ENCODE results near the gene ESR2.
"Not testable (repeated sequence)": the region's sequence is repeated elsewhere in the genome, so short reads cannot be mapped to it uniquely, and the experiment has no call there.

Gene ESR2

GRCh38 chr14:64088647-64088964, 205.6 kb downstream of the ESR2 start:
- no peak for DNase-seq (ENCODE audit: low spot score)

GRCh38 chr14:64082837-64083236, 211.3 kb downstream of the ESR2 start:
- no peak for DNase-seq (ENCODE audit: low spot score)

GRCh38 chr14:64081174-64081746, 212.9 kb downstream of the ESR2 start:
- no peak for DNase-seq (ENCODE audit: low spot score)

GRCh38 chr14:64080452-64080851, 213.7 kb downstream of the ESR2 start:
- DNase-seq (ENCODE audit: low spot score), result no peak

GRCh38 chr14:64075613-64076005, 218.6 kb downstream of the ESR2 start:
- no peak for DNase-seq (ENCODE audit: low spot score)

GRCh38 chr14:64074961-64075612, 219.1 kb downstream of the ESR2 start:
- DNase-seq (ENCODE audit: low spot score), result no peak

- no peak for DNase-seq (ENCODE audit: low spot score)
Measured at GRCh38 chr14:64069634-64070359, 224.4 kb downstream of the ESR2 start.

GRCh38 chr14:64064447-64064846, 229.7 kb downstream of the ESR2 start:
- no peak for DNase-seq (ENCODE audit: low spot score)

GRCh38 chr14:64062381-64063115, 231.6 kb downstream of the ESR2 start:
- no peak for DNase-seq (ENCODE audit: low spot score)

GRCh38 chr14:64061706-64062105, 232.5 kb downstream of the ESR2 start:
- no peak for DNase-seq (ENCODE audit: low spot score)

- DNase-seq (ENCODE audit: low spot score), result no peak
Measured at GRCh38 chr14:64061115-64061514, 233.1 kb downstream of the ESR2 start.

GRCh38 chr14:64060648-64061096, 233.5 kb downstream of the ESR2 start:
- peak; percentile 75 for DNase-seq (ENCODE audit: low spot score)

GRCh38 chr14:64060199-64060545, 234.0 kb downstream of the ESR2 start:
- no peak for DNase-seq (ENCODE audit: low spot score)

GRCh38 chr14:64059454-64060198, 234.5 kb downstream of the ESR2 start:
- no peak for DNase-seq (ENCODE audit: low spot score)

- DNase-seq (ENCODE audit: low spot score), result no peak
Measured at GRCh38 chr14:64053694-64054669, 240.2 kb downstream of the ESR2 start.

- no peak for DNase-seq (ENCODE audit: low spot score)
Measured at GRCh38 chr14:64049616-64050381, 244.4 kb downstream of the ESR2 start.

GRCh38 chr14:64045091-64045490, 249.1 kb downstream of the ESR2 start:
- no peak for DNase-seq (ENCODE audit: low spot score)

- DNase-seq (ENCODE audit: low spot score), result not testable (repeated sequence)
Measured at GRCh38 chr14:64043296-64043695, 250.9 kb downstream of the ESR2 start.

GRCh38 chr14:64040044-64040443, 254.1 kb downstream of the ESR2 start:
- no peak for DNase-seq (ENCODE audit: low spot score)

- DNase-seq (ENCODE audit: low spot score), result no peak
Measured at GRCh38 chr14:64038841-64039542, 255.2 kb downstream of the ESR2 start.

Data from ecto neural progenitor cell (in vitro differentiated cells).